Measurements from ENCODE around the gene CABP1.

CABP1 gene

DNA sequence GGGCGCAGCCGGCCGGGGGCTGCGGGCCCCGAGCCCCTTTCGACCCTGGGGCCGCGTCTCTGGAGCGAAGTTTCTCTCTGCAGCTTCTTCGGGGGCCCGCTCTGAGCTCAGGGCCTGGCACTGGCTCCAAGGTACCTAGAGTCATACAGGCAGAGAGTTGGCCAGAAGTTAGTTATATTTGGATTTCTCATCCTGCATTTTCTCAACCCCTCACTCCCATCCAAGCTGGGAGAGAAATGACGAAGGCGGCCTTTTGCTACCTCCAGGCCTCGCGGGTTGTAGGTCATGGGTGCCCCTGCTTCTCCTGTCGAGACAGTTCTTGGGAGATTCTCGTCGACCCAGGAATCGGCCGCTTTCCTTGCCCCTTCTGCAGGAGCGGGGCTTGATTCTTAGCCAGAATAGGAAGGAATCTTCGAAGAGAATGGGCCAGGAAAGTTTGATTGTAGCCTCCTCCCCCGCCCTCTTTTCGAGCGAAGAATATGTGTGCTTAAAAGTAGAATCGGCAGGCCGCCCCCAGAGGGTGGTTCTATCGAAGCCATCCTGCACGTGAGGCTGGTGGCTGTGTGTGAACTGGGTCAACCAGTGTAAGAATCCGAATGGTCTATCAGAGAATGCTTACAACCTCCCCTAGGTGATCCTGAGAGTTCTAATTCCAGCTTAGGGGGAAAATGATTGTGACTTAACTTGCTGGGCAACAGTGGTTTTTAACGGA lies 47.3 kb downstream of the CABP1 start:
- Histone ChIP-seq H3K9ac (ENCODE audit: low read length) (peak overlapping the region; percentile 74), H3K4me3 (ENCODE audit: low read depth, low read length, poor library complexity, severe bottlenecking) (peak overlapping the region; percentile 72), H3K4me1 (ENCODE audit: insufficient read depth, low read length, severe bottlenecking) (peaks cover 35% of the 10 kb centered on the region), H3K36me3 (ENCODE audit: insufficient read depth, low read length) (no peaks in the 10 kb centered on the region), H3K4me2 (ENCODE audit: low read length) (peak overlapping the region; percentile 90), H3K9me3 (ENCODE audit: low read length) (no peaks in the 10 kb centered on the region), H4K20me1 (ENCODE audit: insufficient read depth, low read length) (no peaks in the 10 kb centered on the region), H2AFZ (ENCODE audit: low read length) (no peak overlapping the region), H3K27ac (ENCODE audit: low read depth, low read length, poor library complexity, severe bottlenecking) (no peak overlapping the region), H3F3A (ENCODE audit: insufficient read depth, low read length) (0 out of 2 replicates have a peak, but pooled peaks cover 4% of the 10 kb centered on the region), H3K9me2 (ENCODE audit: low read depth, low read length) (no peaks in the 10 kb centered on the region), H3K27me3 (ENCODE audit: insufficient read depth, low read length) (no peaks in the 10 kb centered on the region), H3K79me2 (ENCODE audit: insufficient read depth, low read length) (peaks cover 49% of the 10 kb centered on the region)
- TF ChIP-seq, protein P1, sequence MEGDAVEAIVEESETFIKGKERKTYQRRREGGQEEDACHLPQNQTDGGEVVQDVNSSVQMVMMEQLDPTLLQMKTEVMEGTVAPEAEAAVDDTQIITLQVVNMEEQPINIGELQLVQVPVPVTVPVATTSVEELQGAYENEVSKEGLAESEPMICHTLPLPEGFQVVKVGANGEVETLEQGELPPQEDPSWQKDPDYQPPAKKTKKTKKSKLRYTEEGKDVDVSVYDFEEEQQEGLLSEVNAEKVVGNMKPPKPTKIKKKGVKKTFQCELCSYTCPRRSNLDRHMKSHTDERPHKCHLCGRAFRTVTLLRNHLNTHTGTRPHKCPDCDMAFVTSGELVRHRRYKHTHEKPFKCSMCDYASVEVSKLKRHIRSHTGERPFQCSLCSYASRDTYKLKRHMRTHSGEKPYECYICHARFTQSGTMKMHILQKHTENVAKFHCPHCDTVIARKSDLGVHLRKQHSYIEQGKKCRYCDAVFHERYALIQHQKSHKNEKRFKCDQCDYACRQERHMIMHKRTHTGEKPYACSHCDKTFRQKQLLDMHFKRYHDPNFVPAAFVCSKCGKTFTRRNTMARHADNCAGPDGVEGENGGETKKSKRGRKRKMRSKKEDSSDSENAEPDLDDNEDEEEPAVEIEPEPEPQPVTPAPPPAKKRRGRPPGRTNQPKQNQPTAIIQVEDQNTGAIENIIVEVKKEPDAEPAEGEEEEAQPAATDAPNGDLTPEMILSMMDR (IDR thresholded peaks at IDR 0.05; ENCODE audit: low read length) = no peak
- TF ChIP-seq EZH2 (IDR thresholded peaks at IDR 0.05; ENCODE audit: borderline replicate concordance, low read length) = no peak

- H3K9me2 ChIP-seq (ENCODE audit: low read depth, low read length) = no peaks in the 10 kb centered on the region
- peaks cover 7% of the 10 kb centered on the region; the same call in 1 of the 2 replicates for H3K36me3 ChIP-seq (ENCODE audit: insufficient read depth, low read length)
- H3F3A ChIP-seq (ENCODE audit: insufficient read depth, low read length) = 0 out of 2 replicates have a peak, but pooled peaks cover 4% of the 10 kb centered on the region
- H3K9me3 ChIP-seq (ENCODE audit: low read length) = no peaks in the 10 kb centered on the region
- peaks cover 35% of the 10 kb centered on the region for H3K4me1 ChIP-seq (ENCODE audit: insufficient read depth, low read length, severe bottlenecking)
- H3K27ac ChIP-seq (ENCODE audit: low read depth, low read length, poor library complexity, severe bottlenecking) = no peak overlapping the region
- H2AFZ ChIP-seq (ENCODE audit: low read length) = no peak overlapping the region
- H3K27me3 ChIP-seq (ENCODE audit: insufficient read depth, low read length) = no peaks in the 10 kb centered on the region
- H3K4me2 ChIP-seq (ENCODE audit: low read length) = peak overlapping the region; percentile 90
- H3K4me3 ChIP-seq (ENCODE audit: low read depth, low read length, poor library complexity, severe bottlenecking) = peak overlapping the region; percentile 72
- peak overlapping the region; percentile 74 for H3K9ac ChIP-seq (ENCODE audit: low read length)
- TF ChIP-seq, protein P1 (IDR thresholded peaks at IDR 0.05; ENCODE audit: low read length) = no peak
- TF ChIP-seq EZH2 (IDR thresholded peaks at IDR 0.05; ENCODE audit: borderline replicate concordance, low read length) = no peak
- H3K79me2 ChIP-seq (ENCODE audit: insufficient read depth, low read length) = peaks cover 55% of the 10 kb centered on the region
- no peaks in the 10 kb centered on the region for H4K20me1 ChIP-seq (ENCODE audit: insufficient read depth, low read length)
Observed at GRCh38 chr12:120688527-120689071, 48.2 kb downstream of the CABP1 start.

- Histone ChIP-seq H3K9ac (ENCODE audit: low read length) (peak overlapping the region; percentile 74; the same call in 1 of the 2 replicates), H3K4me3 (ENCODE audit: low read depth, low read length, poor library complexity, severe bottlenecking) (peak overlapping the region; percentile 72), H3K4me1 (ENCODE audit: insufficient read depth, low read length, severe bottlenecking) (peaks cover 33% of the 10 kb centered on the region)
Observed at GRCh38 chr12:120689397-120690082, 49.1 kb downstream of the CABP1 start.

More at GRCh38 chr12:120689397-120690082, 49.1 kb downstream of the CABP1 start:
- no peaks in the 10 kb centered on the region for H3K9me2 ChIP-seq (ENCODE audit: low read depth, low read length)
- no peaks in the 10 kb centered on the region for H3K9me3 ChIP-seq (ENCODE audit: low read length)
- no peak overlapping the region for H2AFZ ChIP-seq (ENCODE audit: low read length)
- TF ChIP-seq, protein P1 (IDR thresholded peaks at IDR 0.05; ENCODE audit: low read length) = no peak
- TF ChIP-seq EZH2 (IDR thresholded peaks at IDR 0.05; ENCODE audit: borderline replicate concordance, low read length) = no peak
- peak overlapping the region; percentile 90 for H3K4me2 ChIP-seq (ENCODE audit: low read length)
- H3K36me3 ChIP-seq (ENCODE audit: insufficient read depth, low read length) = peaks cover 17% of the 10 kb centered on the region
- H3K27me3 ChIP-seq (ENCODE audit: insufficient read depth, low read length) = no peaks in the 10 kb centered on the region
- H4K20me1 ChIP-seq (ENCODE audit: insufficient read depth, low read length) = no peaks in the 10 kb centered on the region
- peaks cover 55% of the 10 kb centered on the region for H3K79me2 ChIP-seq (ENCODE audit: insufficient read depth, low read length)
- no peak overlapping the region for H3K27ac ChIP-seq (ENCODE audit: low read depth, low read length, poor library complexity, severe bottlenecking)
- H3F3A ChIP-seq (ENCODE audit: insufficient read depth, low read length) = 0 out of 2 replicates have a peak, but pooled peaks cover 4% of the 10 kb centered on the region

Data from OCI-LY1 (cell line).